GM19452 (cell line): ENCODE data around the gene ALCAM.

Experiments used
- ATAC-seq: cut with Tn5 transposase; IDR thresholded peaks from one replicate; pipeline ENCODE4 v1.9.1; 2021; ENCODE audit not compliant: unreplicated experiment

Gene ALCAM

DNA sequence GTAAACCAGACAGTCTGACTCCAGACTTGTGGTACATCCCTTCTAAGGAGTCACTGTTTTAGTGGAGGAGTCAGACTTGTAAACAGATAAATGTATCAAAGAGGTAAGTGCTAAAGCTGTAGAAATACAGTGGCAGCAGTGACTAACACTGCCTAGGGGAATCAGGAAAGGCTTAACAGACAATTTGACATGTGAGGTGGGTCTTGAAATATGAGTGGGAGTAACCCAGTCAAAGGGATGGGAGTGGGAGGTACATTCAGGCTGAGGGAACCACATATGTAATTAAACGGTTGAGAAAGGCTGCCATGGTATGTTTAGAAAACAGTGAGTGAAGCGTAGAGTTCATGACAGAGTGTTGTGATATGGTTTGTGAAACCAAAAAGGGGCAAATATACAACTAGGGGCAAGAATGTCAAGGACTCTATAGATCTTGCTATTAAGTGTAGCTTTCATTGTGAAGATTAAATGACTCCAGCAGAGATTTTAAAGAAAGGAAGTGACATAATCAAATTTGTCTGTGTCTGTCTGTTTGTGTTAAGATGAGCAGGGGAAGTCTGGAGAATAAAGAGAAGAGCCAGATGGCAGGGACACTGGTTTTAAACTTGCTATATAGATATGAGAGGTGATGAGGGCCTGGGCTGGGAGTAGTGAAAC lies 11.2 kb upstream of the ALCAM start:
- no peak for ATAC-seq

DNA sequence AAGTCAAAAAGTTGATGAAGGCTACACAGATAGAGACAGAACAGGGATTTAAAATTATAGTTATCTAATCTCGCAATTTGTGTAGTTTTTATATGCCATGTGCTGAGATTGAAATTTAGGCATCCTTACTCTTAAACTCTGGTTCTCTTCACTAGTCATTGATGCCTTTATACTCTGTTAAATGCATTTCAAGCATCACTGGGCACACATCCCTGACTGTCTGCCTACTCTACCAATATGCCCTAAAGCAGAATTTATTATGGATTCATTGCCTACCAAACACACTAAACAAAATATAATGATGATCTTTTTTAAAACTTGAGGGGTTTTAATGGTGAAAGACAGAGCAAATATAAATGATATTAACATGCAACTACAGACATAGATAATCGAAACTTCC lies 10.3 kb upstream of the ALCAM start:
- ATAC-seq: no peak

- no peak for ATAC-seq
Measured at GRCh38 chr3:105356988-105357387, 9.7 kb upstream of the ALCAM start.

- no peak for ATAC-seq
Measured at GRCh38 chr3:105359098-105359762, 7.5 kb upstream of the ALCAM start.

DNA sequence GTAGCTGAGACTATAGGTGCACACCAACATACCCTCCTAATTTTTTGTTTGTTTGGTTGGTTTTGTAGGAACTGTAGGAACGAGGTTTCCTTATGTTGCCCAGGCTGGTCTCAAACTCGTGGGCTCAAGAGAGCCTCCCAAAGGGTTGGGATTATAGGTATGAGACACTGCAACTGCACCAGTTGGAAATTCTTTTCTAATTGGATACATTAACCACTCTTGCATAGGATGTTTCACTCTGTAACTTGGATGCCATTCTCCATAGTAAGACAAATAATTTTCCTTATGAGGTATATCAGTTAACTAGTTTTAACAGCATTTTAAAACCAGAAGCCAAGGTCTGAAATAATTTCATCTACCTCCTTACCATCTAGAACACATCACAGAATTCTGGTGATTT lies 6.7 kb upstream of the ALCAM start:
- ATAC-seq: no peak

DNA sequence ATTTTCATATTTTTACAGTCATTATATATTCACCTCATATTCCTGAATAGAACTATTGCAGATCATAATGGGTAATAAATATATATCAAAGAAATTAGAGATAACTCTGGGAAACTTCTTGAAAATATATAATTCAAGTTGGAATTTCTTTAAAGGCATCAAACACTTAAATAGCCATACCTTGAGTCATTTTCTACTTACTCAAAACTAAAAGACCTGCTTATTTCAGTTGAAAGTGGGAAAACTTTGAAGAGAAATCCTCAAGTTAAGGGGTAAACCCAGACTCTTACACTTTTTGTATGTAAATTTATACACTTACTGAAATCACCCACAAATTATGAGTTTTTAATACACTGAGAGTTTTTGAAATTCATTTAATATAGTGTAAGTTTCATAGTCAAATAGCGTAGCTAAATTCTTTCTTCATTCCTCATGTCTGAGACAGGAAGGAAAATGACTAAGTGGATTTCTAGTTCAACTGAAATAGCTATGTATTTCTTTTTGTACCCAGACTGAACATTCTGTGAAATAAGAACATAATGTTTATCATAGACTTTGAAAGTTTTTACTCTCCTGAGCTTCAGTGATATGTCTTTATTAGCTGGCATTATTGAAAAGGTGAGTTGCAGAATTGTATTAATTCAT lies 4.6 kb upstream of the ALCAM start:
- no peak for ATAC-seq

DNA sequence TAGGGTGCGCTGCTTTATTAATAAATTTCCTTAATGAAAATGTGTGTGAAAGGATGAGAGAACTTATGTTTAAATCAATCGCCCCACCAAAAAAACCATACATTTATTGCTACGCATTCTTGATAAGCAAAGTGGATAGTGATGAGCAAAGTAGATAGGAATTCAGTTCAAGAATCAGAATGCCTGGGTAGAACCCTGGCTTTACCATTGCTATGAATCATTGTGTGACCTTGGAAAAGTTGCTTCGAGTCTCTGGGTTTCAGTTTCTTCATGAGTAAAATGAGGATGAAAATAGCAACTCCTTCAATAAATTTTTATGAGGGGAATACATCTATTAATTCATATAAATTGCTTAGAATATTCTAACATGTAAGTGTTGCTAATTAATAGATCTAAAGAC lies 2.6 kb upstream of the ALCAM start:
- no peak for ATAC-seq

GRCh38 chr3:105365081-105365390 lies 1.7 kb upstream of the ALCAM start:
- ATAC-seq: no peak

- no peak for ATAC-seq
Measured at GRCh38 chr3:105365391-105366325, 1.1 kb upstream of the ALCAM start.

DNA sequence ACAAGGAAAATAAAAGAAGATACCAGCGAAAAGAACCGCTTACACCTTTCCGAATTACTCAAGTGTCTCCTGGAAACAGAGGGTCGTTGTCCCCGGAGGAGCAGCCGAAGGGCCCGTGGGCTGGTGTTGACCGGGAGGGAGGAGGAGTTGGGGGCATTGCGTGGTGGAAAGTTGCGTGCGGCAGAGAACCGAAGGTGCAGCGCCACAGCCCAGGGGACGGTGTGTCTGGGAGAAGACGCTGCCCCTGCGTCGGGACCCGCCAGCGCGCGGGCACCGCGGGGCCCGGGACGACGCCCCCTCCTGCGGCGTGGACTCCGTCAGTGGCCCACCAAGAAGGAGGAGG lies 325 bp downstream of the ALCAM start:
- ATAC-seq: no peak

GRCh38 chr3:105367406-105368213 lies 901 bp downstream of the ALCAM start:
- ATAC-seq: peak; percentile 22

- ATAC-seq: peak; percentile 29
Measured at GRCh38 chr3:105368566-105369499, 2.1 kb downstream of the ALCAM start.

GRCh38 chr3:105369500-105370371 lies 3.0 kb downstream of the ALCAM start:
- peak; percentile 23 for ATAC-seq

- no peak for ATAC-seq
Measured at GRCh38 chr3:105373383-105373782, 6.7 kb downstream of the ALCAM start.

- no peak for ATAC-seq
Measured at GRCh38 chr3:105375750-105376511, 9.2 kb downstream of the ALCAM start.

- ATAC-seq: no peak
Measured at GRCh38 chr3:105377716-105378115, 11.0 kb downstream of the ALCAM start.

DNA sequence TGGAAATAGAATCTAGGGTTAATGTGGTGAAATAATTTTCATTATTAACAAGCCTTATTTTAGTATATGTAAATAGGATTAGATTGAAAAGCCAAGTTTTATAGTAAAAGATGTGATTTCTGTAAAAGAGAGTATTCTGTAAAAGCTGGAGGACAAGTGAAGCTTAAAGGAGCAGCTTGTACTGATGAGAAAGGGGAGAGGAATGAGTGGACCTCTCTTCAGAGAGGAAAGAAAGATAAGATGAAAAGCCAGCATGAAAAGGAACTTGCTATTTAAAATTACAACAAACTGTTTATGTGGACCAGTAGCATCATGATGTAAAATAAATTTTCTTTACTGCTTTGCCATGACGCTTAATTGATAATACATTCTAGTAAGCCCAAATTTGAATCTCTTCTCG lies 18.5 kb downstream of the ALCAM start:
- no peak for ATAC-seq
